ENCODE results near the gene GAA. TPM values are rescaled to one million over a fixed set of nuclear protein-coding genes. Genes with fewer than 3 reads are reported as not detected.

The GAA gene
- polyA plus RNA-seq, 1 of the 3 experiments (the other 2 are of a cell fraction) = 27.3 TPM

DNA sequence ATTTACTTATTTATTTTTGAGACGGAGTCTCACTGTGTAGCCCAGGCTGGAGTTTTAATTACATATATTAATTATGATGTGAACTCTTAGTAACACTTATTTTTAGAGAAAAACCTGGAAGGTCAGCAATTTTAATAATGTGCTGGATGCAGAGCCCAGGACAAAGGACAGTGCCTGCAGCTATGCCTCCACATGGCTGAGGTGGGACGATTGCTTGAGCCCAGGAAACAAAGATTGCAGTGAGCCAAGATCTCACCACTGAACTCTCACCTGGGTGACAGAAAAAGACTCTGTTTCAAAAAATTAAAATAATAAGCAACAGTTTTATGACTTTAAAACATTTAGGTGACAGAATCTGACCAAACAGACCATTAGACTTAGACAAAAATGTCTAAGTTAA, 57.5 kb downstream of the GAA start:
- 76% methylated on average over 2 of the region's 2 CpGs for WGBS (ENCODE audit: low lambda C conversion rate)
- Histone ChIP-seq H2AFZ (ENCODE audit: low read depth) (no peak overlapping the region), H3K9me2 (no peaks in the 10 kb centered on the region), H3K27ac (ENCODE audit: low read depth in 2 of 2, low read length in 1 of 2) (no peak overlapping the region), H3K9ac (no peak overlapping the region), H3K4me2 (no peak overlapping the region), H3K79me2 (ENCODE audit: insufficient read depth) (no peaks in the 10 kb centered on the region), H3K27me3 (ENCODE audit: insufficient read depth) (no peaks in the 10 kb centered on the region), H3K9me3 (no peaks in the 10 kb centered on the region), H3F3A (replicated peaks; ENCODE audit: insufficient read depth) (no peaks in the 10 kb centered on the region), H3K4me1 (ENCODE audit: control insufficient read depth in 1 of 2, insufficient read depth in 2 of 2, low read depth in 1 of 2, low read length in 1 of 2) (peaks cover 0 to 14% of the 10 kb centered on the region in 2 experiments; a peak in 1 of 4 replicates), H3K4me3 (ENCODE audit: low read depth in 2 of 2, low read length in 1 of 2) (no peak overlapping the region), H4K20me1 (ENCODE audit: insufficient read depth) (no peaks in the 10 kb centered on the region), H3K36me3 (replicated peaks in 1 of 2; ENCODE audit: control insufficient read depth in 1 of 2, insufficient read depth in 2 of 2, low read length in 1 of 2) (no peaks in the 10 kb centered on the region)
- no peak for TF ChIP-seq RAD21 (IDR thresholded peaks at IDR 0.05; ENCODE audit: low read length)
- no peak for TF ChIP-seq FOXM1 (IDR thresholded peaks at IDR 0.05; ENCODE audit: low read depth)
- no peak for TF ChIP-seq MEF2A (IDR thresholded peaks at IDR 0.05; ENCODE audit: borderline replicate concordance, low read depth)
- TF ChIP-seq, protein P1, sequence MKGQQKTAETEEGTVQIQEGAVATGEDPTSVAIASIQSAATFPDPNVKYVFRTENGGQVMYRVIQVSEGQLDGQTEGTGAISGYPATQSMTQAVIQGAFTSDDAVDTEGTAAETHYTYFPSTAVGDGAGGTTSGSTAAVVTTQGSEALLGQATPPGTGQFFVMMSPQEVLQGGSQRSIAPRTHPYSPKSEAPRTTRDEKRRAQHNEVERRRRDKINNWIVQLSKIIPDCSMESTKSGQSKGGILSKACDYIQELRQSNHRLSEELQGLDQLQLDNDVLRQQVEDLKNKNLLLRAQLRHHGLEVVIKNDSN (IDR thresholded peaks at IDR 0.05; ENCODE audit: borderline replicate concordance, low read depth) = no peak
- TF ChIP-seq, protein P2, sequence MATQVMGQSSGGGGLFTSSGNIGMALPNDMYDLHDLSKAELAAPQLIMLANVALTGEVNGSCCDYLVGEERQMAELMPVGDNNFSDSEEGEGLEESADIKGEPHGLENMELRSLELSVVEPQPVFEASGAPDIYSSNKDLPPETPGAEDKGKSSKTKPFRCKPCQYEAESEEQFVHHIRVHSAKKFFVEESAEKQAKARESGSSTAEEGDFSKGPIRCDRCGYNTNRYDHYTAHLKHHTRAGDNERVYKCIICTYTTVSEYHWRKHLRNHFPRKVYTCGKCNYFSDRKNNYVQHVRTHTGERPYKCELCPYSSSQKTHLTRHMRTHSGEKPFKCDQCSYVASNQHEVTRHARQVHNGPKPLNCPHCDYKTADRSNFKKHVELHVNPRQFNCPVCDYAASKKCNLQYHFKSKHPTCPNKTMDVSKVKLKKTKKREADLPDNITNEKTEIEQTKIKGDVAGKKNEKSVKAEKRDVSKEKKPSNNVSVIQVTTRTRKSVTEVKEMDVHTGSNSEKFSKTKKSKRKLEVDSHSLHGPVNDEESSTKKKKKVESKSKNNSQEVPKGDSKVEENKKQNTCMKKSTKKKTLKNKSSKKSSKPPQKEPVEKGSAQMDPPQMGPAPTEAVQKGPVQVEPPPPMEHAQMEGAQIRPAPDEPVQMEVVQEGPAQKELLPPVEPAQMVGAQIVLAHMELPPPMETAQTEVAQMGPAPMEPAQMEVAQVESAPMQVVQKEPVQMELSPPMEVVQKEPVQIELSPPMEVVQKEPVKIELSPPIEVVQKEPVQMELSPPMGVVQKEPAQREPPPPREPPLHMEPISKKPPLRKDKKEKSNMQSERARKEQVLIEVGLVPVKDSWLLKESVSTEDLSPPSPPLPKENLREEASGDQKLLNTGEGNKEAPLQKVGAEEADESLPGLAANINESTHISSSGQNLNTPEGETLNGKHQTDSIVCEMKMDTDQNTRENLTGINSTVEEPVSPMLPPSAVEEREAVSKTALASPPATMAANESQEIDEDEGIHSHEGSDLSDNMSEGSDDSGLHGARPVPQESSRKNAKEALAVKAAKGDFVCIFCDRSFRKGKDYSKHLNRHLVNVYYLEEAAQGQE (IDR thresholded peaks at IDR 0.05; ENCODE audit: low read depth, low read length) = no peak
- TF ChIP-seq FOXJ3 (CRISPR knock-in tag; IDR thresholded peaks at IDR 0.05) = no peak
- TF ChIP-seq SIN3A (IDR thresholded peaks at IDR 0.05; ENCODE audit: borderline replicate concordance, low read depth, low read length) = no peak
- TF ChIP-seq RCOR1 (IDR thresholded peaks at IDR 0.05; ENCODE audit: low read length) = no peak
- POLR2A ChIA-PET = interaction anchor here (0.6 to 1.7 kb wide), 2 partner anchors 61 to 62 kb away, joined by 3 read pairs; partner anchors contain the start of gene SGSH
- DNase-seq = no peak
- CTCF ChIA-PET = interaction anchor here (1.2 to 1.4 kb wide), 2 partner anchors 9 to 57 kb away, joined by 4 read pairs; partner anchors contain the start of gene GAA

DNA sequence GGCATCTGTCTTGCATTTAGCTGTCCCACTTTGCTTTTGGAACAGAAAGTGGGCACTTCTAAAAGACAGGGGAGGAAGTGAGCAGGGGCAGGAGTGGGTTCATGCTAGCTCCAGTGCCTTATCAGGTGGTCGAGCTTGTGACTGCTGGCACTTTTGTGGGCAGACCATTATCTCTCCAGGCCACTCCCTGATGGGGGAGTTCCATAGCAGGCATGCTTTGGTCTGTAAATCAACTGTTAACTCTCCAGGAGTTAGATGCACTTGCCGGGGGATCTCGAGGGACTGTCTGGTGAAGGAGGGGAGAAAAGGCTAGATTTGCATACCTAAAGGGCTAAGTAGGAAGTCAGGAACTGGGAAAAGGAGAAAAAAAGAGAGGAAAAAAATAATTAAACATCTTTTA, 59.2 kb downstream of the GAA start:
- ChIA-PET POLR2A (interaction anchor here (1.7 kb wide), 1 partner anchor 59 kb away, joined by 3 read pairs; the partner anchor contains the start of gene SGSH), CTCF (interaction anchor here (0.7 kb wide), 1 partner anchor 9 kb away, joined by 3 read pairs; no protein-coding TSS in a partner anchor)
- no peak overlapping the region for H3K9ac ChIP-seq
- no peaks in the 10 kb centered on the region for H3K27me3 ChIP-seq (ENCODE audit: insufficient read depth)
- H4K20me1 ChIP-seq (ENCODE audit: insufficient read depth) = no peaks in the 10 kb centered on the region
- peaks cover 0 to 14% of the 10 kb centered on the region in 2 experiments; a peak in 1 of 4 replicates for H3K4me1 ChIP-seq (ENCODE audit: control insufficient read depth in 1 of 2, insufficient read depth in 2 of 2, low read depth in 1 of 2, low read length in 1 of 2)
- no peaks in the 10 kb centered on the region for H3K9me3 ChIP-seq
- H3K4me3 ChIP-seq (ENCODE audit: low read depth in 2 of 2, low read length in 1 of 2) = no peak overlapping the region
- H3K36me3 ChIP-seq (replicated peaks in 1 of 2; ENCODE audit: control insufficient read depth in 1 of 2, insufficient read depth in 2 of 2, low read length in 1 of 2) = no peaks in the 10 kb centered on the region
- TF ChIP-seq MEF2A (IDR thresholded peaks at IDR 0.05; ENCODE audit: borderline replicate concordance, low read depth) (no peak), NRF1 (IDR thresholded peaks at IDR 0.05; ENCODE audit: low read depth, low read length) (no peak), CHD2 (IDR thresholded peaks at IDR 0.05; ENCODE audit: low read length, partially characterized antibody) (peak; percentile 38)
- no peak overlapping the region for H3K27ac ChIP-seq (ENCODE audit: low read depth in 2 of 2, low read length in 1 of 2)
- DNase-seq = peak; percentile 52
- no peaks in the 10 kb centered on the region for H3K79me2 ChIP-seq (ENCODE audit: insufficient read depth)
- no peak overlapping the region for H2AFZ ChIP-seq (ENCODE audit: low read depth)
- H3K4me2 ChIP-seq = no peak overlapping the region
- 58% methylated on average over 3 of the region's 3 CpGs for WGBS (ENCODE audit: low lambda C conversion rate)
- no peaks in the 10 kb centered on the region for H3K9me2 ChIP-seq
- no peaks in the 10 kb centered on the region for H3F3A ChIP-seq (replicated peaks; ENCODE audit: insufficient read depth)
